ENCODE results near the gene OPTC. TPM values are rescaled to one million over a fixed set of nuclear protein-coding genes. Genes with fewer than 3 reads are reported as not detected.

The OPTC gene
- total and polyA plus RNA-seq, 2 donors (not counting 1 experiment from before 2014, with no cell fraction given), result not detected

GRCh38 chr1:203534526-203534925, 40.6 kb downstream of the OPTC start:
- POLR2A ChIA-PET, result no interaction called here

DNA sequence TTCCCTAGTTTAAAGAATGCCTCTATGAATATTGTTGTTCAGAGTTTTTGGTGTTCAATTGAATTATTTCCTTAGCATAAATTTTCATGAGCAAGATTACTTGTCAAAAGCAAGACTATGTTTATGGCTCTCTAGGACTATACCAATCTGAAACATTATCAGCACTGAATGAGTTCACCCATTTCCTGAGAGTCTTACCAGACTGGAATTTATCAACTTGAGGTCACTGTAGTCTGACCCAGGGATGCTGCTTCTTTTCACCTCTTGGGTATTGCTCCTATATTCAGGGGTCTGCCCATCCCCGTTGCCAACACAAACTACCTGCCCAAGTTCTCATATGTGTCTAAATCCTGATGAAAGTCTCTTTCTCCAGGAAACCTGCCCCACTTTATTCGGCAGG, 42.6 kb downstream of the OPTC start:
- Histone ChIP-seq H3K36me3 (replicated peaks in 1 of 2; ENCODE audit: control extremely low read depth in 1 of 2, control insufficient read depth in 1 of 2, extremely low read depth in 1 of 2, insufficient read depth in 2 of 2, low read length in 1 of 2) (no peaks in the 10 kb centered on the region), H4K20me1 (ENCODE audit: control insufficient read depth, insufficient read depth, low read length, poor library complexity, severe bottlenecking) (no peaks in the 10 kb centered on the region), H2AFZ (ENCODE audit: insufficient read depth, low read depth, low read length, poor library complexity, severe bottlenecking) (no peak overlapping the region), H3K9ac (ENCODE audit: low read length) (no peak overlapping the region), H3K4me2 (replicated peaks; ENCODE audit: low read depth, low read length, poor library complexity, severe bottlenecking) (no peak overlapping the region), H3K27me3 (replicated peaks in 1 of 4; ENCODE audit: control extremely low read depth in 1 of 4, control insufficient read depth in 3 of 4, insufficient read depth in 4 of 4, low read length in 3 of 4) (no peaks in the 10 kb centered on the region), H3K4me3 (ENCODE audit: control extremely low read depth in 1 of 5, extremely low read depth in 1 of 5, insufficient read depth in 1 of 5, low read depth in 2 of 5, low read length in 4 of 5) (no peak overlapping the region), H3K27ac (ENCODE audit: low read length in 2 of 2) (no peak overlapping the region), H3K4me1 (ENCODE audit: control insufficient read depth in 2 of 2, insufficient read depth in 2 of 2, low read length in 2 of 2) (no peaks in the 10 kb centered on the region), H3K9me3 (ENCODE audit: control extremely low read depth in 1 of 3, control insufficient read depth in 2 of 3, insufficient read depth in 1 of 3, low read length in 2 of 3) (no peaks in the 10 kb centered on the region), H3K79me2 (ENCODE audit: control insufficient read depth, insufficient read depth, low read length) (no peaks in the 10 kb centered on the region)
- H3K4me3 Mint-ChIP-seq, result no peak overlapping the region
- no peak overlapping the region for H3K27ac Mint-ChIP-seq
- H3K4me1 Mint-ChIP-seq, result no peaks in the 10 kb centered on the region
- WGBS (ENCODE audit: insufficient coverage), result 70% methylated on average over 1 of the region's 2 CpGs
- intact Hi-C loops (cut with micrococcal nuclease), result no loop called here
- no peak for ATAC-seq (ENCODE audit: low read depth)
- ChIA-PET POLR2A (no interaction called here), CTCF (no interaction called here)
- TF ChIP-seq EZH2 (IDR thresholded peaks at IDR 0.05; ENCODE audit: borderline replicate concordance, insufficient read depth, low read depth, low read length, poor library complexity, severe bottlenecking), result no peak
- TF ChIP-seq, protein P1, sequence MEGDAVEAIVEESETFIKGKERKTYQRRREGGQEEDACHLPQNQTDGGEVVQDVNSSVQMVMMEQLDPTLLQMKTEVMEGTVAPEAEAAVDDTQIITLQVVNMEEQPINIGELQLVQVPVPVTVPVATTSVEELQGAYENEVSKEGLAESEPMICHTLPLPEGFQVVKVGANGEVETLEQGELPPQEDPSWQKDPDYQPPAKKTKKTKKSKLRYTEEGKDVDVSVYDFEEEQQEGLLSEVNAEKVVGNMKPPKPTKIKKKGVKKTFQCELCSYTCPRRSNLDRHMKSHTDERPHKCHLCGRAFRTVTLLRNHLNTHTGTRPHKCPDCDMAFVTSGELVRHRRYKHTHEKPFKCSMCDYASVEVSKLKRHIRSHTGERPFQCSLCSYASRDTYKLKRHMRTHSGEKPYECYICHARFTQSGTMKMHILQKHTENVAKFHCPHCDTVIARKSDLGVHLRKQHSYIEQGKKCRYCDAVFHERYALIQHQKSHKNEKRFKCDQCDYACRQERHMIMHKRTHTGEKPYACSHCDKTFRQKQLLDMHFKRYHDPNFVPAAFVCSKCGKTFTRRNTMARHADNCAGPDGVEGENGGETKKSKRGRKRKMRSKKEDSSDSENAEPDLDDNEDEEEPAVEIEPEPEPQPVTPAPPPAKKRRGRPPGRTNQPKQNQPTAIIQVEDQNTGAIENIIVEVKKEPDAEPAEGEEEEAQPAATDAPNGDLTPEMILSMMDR (IDR thresholded peaks at IDR 0.05), result no peak
- H3K9me3 Mint-ChIP-seq (ENCODE audit: insufficient read depth), result no peaks in the 10 kb centered on the region
- DNase-seq, result no peak
- H3K27me3 Mint-ChIP-seq, result peaks cover 19% of the 10 kb centered on the region

More at GRCh38 chr1:203534526-203534925, 40.6 kb downstream of the OPTC start:
- Mint-ChIP-seq H3K27me3 (peaks cover 19% of the 10 kb centered on the region), H3K9me3 (ENCODE audit: insufficient read depth) (no peaks in the 10 kb centered on the region), H3K27ac (no peak overlapping the region), H3K4me1 (no peaks in the 10 kb centered on the region), H3K4me3 (no peak overlapping the region)
- Histone ChIP-seq H3K4me3 (ENCODE audit: control extremely low read depth in 1 of 5, extremely low read depth in 1 of 5, insufficient read depth in 1 of 5, low read depth in 2 of 5, low read length in 4 of 5) (no peak overlapping the region), H3K79me2 (ENCODE audit: control insufficient read depth, insufficient read depth, low read length) (no peaks in the 10 kb centered on the region), H3K27ac (ENCODE audit: low read length in 2 of 2) (no peak overlapping the region), H3K9ac (ENCODE audit: low read length) (no peak overlapping the region), H3K4me2 (replicated peaks; ENCODE audit: low read depth, low read length, poor library complexity, severe bottlenecking) (no peak overlapping the region), H3K4me1 (ENCODE audit: control insufficient read depth in 2 of 2, insufficient read depth in 2 of 2, low read length in 2 of 2) (no peaks in the 10 kb centered on the region), H3K27me3 (replicated peaks in 1 of 4; ENCODE audit: control extremely low read depth in 1 of 4, control insufficient read depth in 3 of 4, insufficient read depth in 4 of 4, low read length in 3 of 4) (no peaks in the 10 kb centered on the region), H2AFZ (ENCODE audit: insufficient read depth, low read depth, low read length, poor library complexity, severe bottlenecking) (no peak overlapping the region), H4K20me1 (ENCODE audit: control insufficient read depth, insufficient read depth, low read length, poor library complexity, severe bottlenecking) (no peaks in the 10 kb centered on the region), H3K36me3 (replicated peaks in 1 of 2; ENCODE audit: control extremely low read depth in 1 of 2, control insufficient read depth in 1 of 2, extremely low read depth in 1 of 2, insufficient read depth in 2 of 2, low read length in 1 of 2) (no peaks in the 10 kb centered on the region), H3K9me3 (ENCODE audit: control extremely low read depth in 1 of 3, control insufficient read depth in 2 of 3, insufficient read depth in 1 of 3, low read length in 2 of 3) (no peaks in the 10 kb centered on the region)
- no peak for ATAC-seq (ENCODE audit: low read depth)
- CTCF ChIA-PET, result no interaction called here
- TF ChIP-seq, protein P1 (IDR thresholded peaks at IDR 0.05), result no peak
- TF ChIP-seq EZH2 (IDR thresholded peaks at IDR 0.05; ENCODE audit: borderline replicate concordance, insufficient read depth, low read depth, low read length, poor library complexity, severe bottlenecking), result no peak
- 83% methylated on average over 3 of the region's 3 CpGs for WGBS (ENCODE audit: insufficient coverage)
- intact Hi-C loops (cut with micrococcal nuclease), result no loop called here
- no peak for DNase-seq

Measured in B cell (primary cell).